ENCODE data around the gene S100Z. TPM values are rescaled to one million over a fixed set of nuclear protein-coding genes. Genes with fewer than 3 reads are reported as not detected.

S100Z gene
- total RNA-seq, 3 donors from 2014 or later (not counting 1 experiment from before 2014, with no cell fraction given): 0.60 to 3.3 (median 0.91) TPM

- no peak overlapping the region for H3K27ac Mint-ChIP-seq
- no peaks in the 10 kb centered on the region for H3K9me3 ChIP-seq (ENCODE audit: control insufficient read depth, insufficient read depth, low read length)
- 2% methylated on average over 25 of the region's 25 CpGs for WGBS (ENCODE audit: insufficient coverage)
- no peak for DNase-seq
- ATAC-seq: no peak
- H3K4me1 Mint-ChIP-seq: peaks cover 4 to 7% of the 10 kb centered on the region in 2 donors
- H3K4me3 Mint-ChIP-seq: no peak overlapping the region
- H3K27ac ChIP-seq (ENCODE audit: low read length): no peak overlapping the region
- no peaks in the 10 kb centered on the region for H3K36me3 ChIP-seq (ENCODE audit: control insufficient read depth, insufficient read depth, low read length)
- peaks cover 32 to 67% of the 10 kb centered on the region in 2 donors for H3K27me3 Mint-ChIP-seq (ENCODE audit: low read depth in 2 of 2)
- H3K36me3 Mint-ChIP-seq: no peaks in the 10 kb centered on the region
- peaks cover 17% of the 10 kb centered on the region for H3K27me3 ChIP-seq (ENCODE audit: control insufficient read depth, insufficient read depth, low read length)
- intact Hi-C loops (cut with micrococcal nuclease): no loop called here
- TF ChIP-seq CTCF (IDR thresholded peaks at IDR 0.05): no peak
- no peaks in the 10 kb centered on the region for H3K9me3 Mint-ChIP-seq
- no peak overlapping the region for H3K4me3 ChIP-seq (ENCODE audit: low read length)
- peaks cover 7% of the 10 kb centered on the region for H3K4me1 ChIP-seq (ENCODE audit: control insufficient read depth, insufficient read depth, low read length)
Measured at GRCh38 chr5:76954383-76954763, 104.6 kb downstream of the S100Z start.

GRCh38 chr5:76956033-76956432, 106.2 kb downstream of the S100Z start:
- Histone ChIP-seq H3K36me3 (ENCODE audit: control insufficient read depth, insufficient read depth, low read length) (no peaks in the 10 kb centered on the region), H3K9me3 (ENCODE audit: control insufficient read depth, insufficient read depth, low read length) (no peaks in the 10 kb centered on the region), H3K27me3 (ENCODE audit: control insufficient read depth, insufficient read depth, low read length) (peaks cover 17% of the 10 kb centered on the region), H3K27ac (ENCODE audit: low read length) (no peak overlapping the region), H3K4me1 (ENCODE audit: control insufficient read depth, insufficient read depth, low read length) (peaks cover 11% of the 10 kb centered on the region), H3K4me3 (ENCODE audit: low read length) (no peak overlapping the region)
- H3K27me3 Mint-ChIP-seq (ENCODE audit: low read depth in 2 of 2): peaks cover 23 to 61% of the 10 kb centered on the region in 2 donors
- TF ChIP-seq CTCF (IDR thresholded peaks at IDR 0.05): no peak
- ATAC-seq: no peak
- H3K4me3 Mint-ChIP-seq: no peak overlapping the region
- peaks cover 14 to 17% of the 10 kb centered on the region in 2 donors for H3K4me1 Mint-ChIP-seq
- H3K9me3 Mint-ChIP-seq: no peaks in the 10 kb centered on the region
- intact Hi-C loops (cut with micrococcal nuclease): no loop called here
- no peak overlapping the region for H3K27ac Mint-ChIP-seq
- no peaks in the 10 kb centered on the region for H3K36me3 Mint-ChIP-seq
- no peak for DNase-seq
- 78% methylated on average over 2 of the region's 2 CpGs for WGBS (ENCODE audit: insufficient coverage)

- Histone ChIP-seq H3K27ac (ENCODE audit: low read length) (no peak overlapping the region), H3K36me3 (ENCODE audit: control insufficient read depth, insufficient read depth, low read length) (no peaks in the 10 kb centered on the region), H3K9me3 (ENCODE audit: control insufficient read depth, insufficient read depth, low read length) (no peaks in the 10 kb centered on the region), H3K27me3 (ENCODE audit: control insufficient read depth, insufficient read depth, low read length) (peaks cover 11% of the 10 kb centered on the region), H3K4me1 (ENCODE audit: control insufficient read depth, insufficient read depth, low read length) (peaks cover 8% of the 10 kb centered on the region), H3K4me3 (ENCODE audit: low read length) (no peak overlapping the region)
- 70% methylated on average over 3 of the region's 5 CpGs for WGBS (ENCODE audit: insufficient coverage)
- Mint-ChIP-seq H3K4me1 (peaks cover 14 to 17% of the 10 kb centered on the region in 2 donors), H3K9me3 (no peaks in the 10 kb centered on the region), H3K27ac (no peak overlapping the region), H3K36me3 (no peaks in the 10 kb centered on the region), H3K27me3 (ENCODE audit: low read depth in 2 of 2) (peaks cover 15 to 35% of the 10 kb centered on the region in 2 donors), H3K4me3 (no peak overlapping the region)
- ATAC-seq (no peak), DNase-seq (no peak)
- intact Hi-C loops (cut with micrococcal nuclease): no loop called here
- no peak for TF ChIP-seq CTCF (IDR thresholded peaks at IDR 0.05)
Measured at GRCh38 chr5:76958991-76959767, 109.4 kb downstream of the S100Z start.

Data from natural killer cell (primary cell).